AG10803 (cell line): Measurements from ENCODE around the gene COPS4.
"Not testable (repeated sequence)": the region's sequence is repeated elsewhere in the genome, so short reads cannot be mapped to it uniquely, and the experiment has no call there.

Experiments
- DNase-seq: peaks from one replicate; pipeline ENCODE4 v3.0.0; 2010; ENCODE audit warnings: low read depth
- H3K4me3 ChIP-seq: 2 replicates; pipeline ENCODE4 v1.5.1; 2011; ENCODE audit warnings: mild to moderate bottlenecking, low read length, control low read depth
- TF ChIP-seq, protein P1 (sequence below): conservative IDR thresholded peaks from 2 replicates; pipeline ENCODE4 v1.5.1; 2011; ENCODE audit warnings: mild to moderate bottlenecking, low read length, control low read depth, inconsistent platforms

Gene COPS4

DNA sequence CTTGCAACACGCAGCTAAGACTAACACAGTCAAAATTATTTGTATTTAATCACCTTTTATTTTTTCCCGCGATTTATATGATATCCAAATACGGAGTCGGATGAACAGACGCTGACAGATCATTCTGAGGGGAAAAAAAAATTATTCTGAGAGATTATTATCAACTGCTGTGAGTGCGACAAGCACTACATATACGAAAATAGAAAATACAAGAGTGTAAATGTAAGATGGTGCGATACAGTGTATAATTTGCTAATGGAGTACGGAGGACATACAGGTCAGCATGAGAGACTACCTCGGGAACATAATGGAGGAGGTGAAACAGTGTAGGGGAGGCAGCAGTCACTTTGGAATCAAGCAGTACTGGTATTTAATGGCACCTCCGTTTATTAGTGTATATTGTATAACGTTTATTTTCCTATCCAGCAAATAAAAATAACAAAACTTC, 21.5 kb upstream of the COPS4 start:
- TF ChIP-seq, protein P1, sequence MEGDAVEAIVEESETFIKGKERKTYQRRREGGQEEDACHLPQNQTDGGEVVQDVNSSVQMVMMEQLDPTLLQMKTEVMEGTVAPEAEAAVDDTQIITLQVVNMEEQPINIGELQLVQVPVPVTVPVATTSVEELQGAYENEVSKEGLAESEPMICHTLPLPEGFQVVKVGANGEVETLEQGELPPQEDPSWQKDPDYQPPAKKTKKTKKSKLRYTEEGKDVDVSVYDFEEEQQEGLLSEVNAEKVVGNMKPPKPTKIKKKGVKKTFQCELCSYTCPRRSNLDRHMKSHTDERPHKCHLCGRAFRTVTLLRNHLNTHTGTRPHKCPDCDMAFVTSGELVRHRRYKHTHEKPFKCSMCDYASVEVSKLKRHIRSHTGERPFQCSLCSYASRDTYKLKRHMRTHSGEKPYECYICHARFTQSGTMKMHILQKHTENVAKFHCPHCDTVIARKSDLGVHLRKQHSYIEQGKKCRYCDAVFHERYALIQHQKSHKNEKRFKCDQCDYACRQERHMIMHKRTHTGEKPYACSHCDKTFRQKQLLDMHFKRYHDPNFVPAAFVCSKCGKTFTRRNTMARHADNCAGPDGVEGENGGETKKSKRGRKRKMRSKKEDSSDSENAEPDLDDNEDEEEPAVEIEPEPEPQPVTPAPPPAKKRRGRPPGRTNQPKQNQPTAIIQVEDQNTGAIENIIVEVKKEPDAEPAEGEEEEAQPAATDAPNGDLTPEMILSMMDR = no peak
- peak overlapping the region; percentile 83 for H3K4me3 ChIP-seq
- no peak for DNase-seq

- H3K4me3 ChIP-seq = no peak overlapping the region; the same call in 1 of the 2 replicates
Observed at GRCh38 chr4:83013902-83014301, 21.1 kb upstream of the COPS4 start.

DNA sequence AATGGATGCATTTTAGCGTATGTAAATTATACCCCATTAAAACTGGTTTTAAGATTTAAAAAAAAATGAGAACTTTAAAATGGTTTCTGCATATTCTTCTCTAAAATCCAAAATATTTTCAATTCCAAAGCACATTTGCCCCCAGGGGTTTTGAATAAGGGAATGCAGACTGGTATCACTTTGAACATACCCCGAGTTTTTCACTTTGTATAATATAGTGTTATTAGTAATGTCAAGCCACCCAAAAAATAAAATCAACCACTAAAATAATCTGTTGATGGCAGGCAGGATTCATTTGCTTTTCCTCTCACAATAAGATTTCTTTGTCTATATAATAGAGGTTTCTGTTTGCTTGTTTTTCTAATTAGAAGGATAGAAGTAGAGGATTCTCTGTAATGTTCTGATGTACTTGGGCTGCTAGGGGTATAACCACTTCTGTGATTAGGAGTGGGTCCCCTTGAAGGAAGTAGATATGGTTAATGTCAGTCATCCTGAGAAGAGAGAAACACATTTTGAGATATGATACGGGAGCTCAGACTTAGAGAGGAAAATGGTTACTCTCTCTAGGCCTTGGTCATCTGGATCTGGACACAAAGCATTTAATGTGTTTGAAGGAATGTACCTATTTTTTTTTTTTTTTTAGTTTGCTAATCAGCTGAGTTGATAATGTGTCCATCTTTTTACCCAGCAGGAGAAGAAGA, 15.0 kb upstream of the COPS4 start:
- TF ChIP-seq, protein P1 = no peak
- H3K4me3 ChIP-seq = no peak overlapping the region
- DNase-seq = no peak

More at GRCh38 chr4:83013902-83014301, 21.1 kb upstream of the COPS4 start:
- DNase-seq = no peak
- TF ChIP-seq, protein P1 = no peak

DNA sequence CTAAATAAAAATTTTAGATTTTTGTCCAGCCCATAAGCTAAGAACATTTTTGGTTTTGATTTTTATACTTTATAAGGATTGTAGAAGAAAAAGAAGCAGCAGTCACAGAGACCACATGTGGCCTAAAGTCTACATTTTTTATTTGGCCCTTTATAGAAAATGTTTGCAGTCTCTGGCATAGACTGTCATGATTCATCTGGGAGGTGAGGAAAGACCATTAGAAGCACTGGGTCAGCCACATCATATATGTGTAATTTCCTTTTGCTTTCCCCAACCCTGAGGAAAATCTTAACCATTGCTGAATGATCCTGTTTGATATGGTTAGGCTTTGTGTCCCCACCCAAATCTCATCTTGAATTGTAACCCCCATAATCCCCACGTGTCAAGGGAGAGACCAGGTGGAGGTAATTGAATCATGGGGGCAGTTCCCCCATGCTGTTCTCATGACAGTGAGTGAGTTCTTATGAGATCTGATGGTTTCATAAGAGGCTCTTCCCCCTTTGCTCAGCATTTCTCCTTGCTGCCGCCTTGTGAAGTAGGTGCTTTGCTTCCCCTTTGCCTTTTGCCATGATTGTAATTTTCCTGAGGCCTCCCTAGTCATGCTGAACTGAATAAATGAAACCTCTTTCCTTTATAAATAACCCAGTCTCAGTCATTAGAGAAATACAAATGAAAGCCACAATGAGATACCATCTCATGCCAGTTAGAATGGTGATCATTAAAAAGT, 12.1 kb upstream of the COPS4 start:
- H3K4me3 ChIP-seq = no peak overlapping the region
- TF ChIP-seq, protein P1 = no peak
- peak; percentile 65 for DNase-seq

DNA sequence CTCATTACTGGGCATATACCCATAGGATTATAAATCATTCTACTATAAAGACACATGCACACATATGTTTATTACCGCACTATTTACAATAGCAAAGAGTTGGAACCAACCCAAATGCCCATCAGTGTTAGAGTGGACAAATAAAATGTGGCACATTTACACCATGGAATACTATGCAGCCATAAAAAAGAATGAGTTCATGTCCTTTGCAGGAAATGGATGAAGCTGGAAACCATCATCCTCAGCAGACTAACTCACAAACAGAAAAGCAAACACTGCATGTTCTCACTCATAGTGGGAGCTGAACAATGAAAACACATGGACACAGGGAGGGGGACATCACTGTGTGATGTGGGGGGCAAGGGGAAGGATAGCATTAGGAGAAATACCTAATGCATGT, 11.4 kb upstream of the COPS4 start:
- not testable (repeated sequence) for DNase-seq, H3K4me3 ChIP-seq

DNA sequence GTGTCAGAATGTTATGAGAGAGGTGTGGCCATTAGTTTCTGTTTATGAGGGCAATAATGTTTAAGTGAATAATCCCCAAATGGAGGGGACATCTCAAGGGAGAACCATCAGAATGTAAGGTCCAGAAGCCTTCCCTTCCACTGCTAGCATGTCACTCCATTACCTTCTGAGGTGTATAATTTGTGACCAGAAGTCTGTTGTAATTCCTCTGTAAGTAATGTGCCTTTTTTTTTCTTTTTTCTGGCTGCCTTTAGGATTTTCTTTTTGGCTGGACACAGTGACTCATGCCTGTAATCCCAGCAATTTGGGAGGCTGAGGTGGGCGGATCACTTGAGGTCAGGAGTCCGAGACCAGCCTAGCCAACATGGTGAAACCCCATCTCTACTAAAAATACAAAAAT, 10.8 kb upstream of the COPS4 start:
- no peak for DNase-seq
- no peak overlapping the region for H3K4me3 ChIP-seq
- TF ChIP-seq, protein P1 = no peak

DNA sequence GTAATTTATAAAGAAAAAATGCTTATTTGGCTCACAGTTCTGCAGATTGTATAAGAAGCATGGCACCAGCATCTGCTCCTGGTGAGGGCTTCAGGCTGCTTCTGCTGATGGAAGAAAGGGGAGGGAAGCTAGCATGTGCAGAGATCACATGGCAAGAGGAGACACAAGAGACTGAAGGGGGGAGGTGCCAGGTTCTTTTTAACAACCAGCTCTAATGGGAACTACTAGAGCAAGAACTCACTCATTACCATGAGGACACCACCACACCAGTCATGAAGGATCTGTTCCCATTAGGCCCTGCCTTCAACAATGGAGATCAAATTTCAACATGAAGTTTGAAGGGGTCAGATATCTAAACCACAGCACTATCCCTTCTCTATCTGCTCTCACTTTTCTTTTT, 9.4 kb upstream of the COPS4 start:
- H3K4me3 ChIP-seq = no peak overlapping the region
- no peak for DNase-seq
- TF ChIP-seq, protein P1 = no peak
